ENCODE results near the gene TET2. TPM values are rescaled to one million over a fixed set of nuclear protein-coding genes. Genes with fewer than 3 reads are reported as not detected.

Gene TET2
- polyA plus RNA-seq, 1 experiment: 6.9 TPM

GRCh38 chr4:105305019-105305836, 158.6 kb downstream of the TET2 start:
- DNase-seq (ENCODE audit: low read depth): no peak
- POLR2A ChIA-PET: no interaction called here
- no peak for TF ChIP-seq CTCF (IDR thresholded peaks at IDR 0.05; ENCODE audit: insufficient read depth, low read depth, low read length)
- Histone ChIP-seq H3K4me3 (ENCODE audit: low read depth, low read length) (no peak overlapping the region), H3K36me3 (ENCODE audit: control insufficient read depth, insufficient read depth, low read length) (no peaks in the 10 kb centered on the region), H3K27me3 (ENCODE audit: control insufficient read depth, insufficient read depth, low read length) (no peaks in the 10 kb centered on the region)
- CTCF ChIA-PET: no interaction called here

GRCh38 chr4:105306158-105306781, 159.6 kb downstream of the TET2 start:
- ChIA-PET CTCF (no interaction called here), POLR2A (no interaction called here)
- H3K27me3 ChIP-seq (ENCODE audit: control insufficient read depth, insufficient read depth, low read length): no peaks in the 10 kb centered on the region
- H3K36me3 ChIP-seq (ENCODE audit: control insufficient read depth, insufficient read depth, low read length): no peaks in the 10 kb centered on the region
- no peak overlapping the region for H3K4me3 ChIP-seq (ENCODE audit: low read depth, low read length)
- no peak for TF ChIP-seq CTCF (IDR thresholded peaks at IDR 0.05; ENCODE audit: insufficient read depth, low read depth, low read length)
- DNase-seq (ENCODE audit: low read depth): no peak

GRCh38 chr4:105306820-105307219, 160.1 kb downstream of the TET2 start:
- H3K27me3 ChIP-seq (ENCODE audit: control insufficient read depth, insufficient read depth, low read length): no peaks in the 10 kb centered on the region
- POLR2A ChIA-PET: no interaction called here
- no peak overlapping the region for H3K4me3 ChIP-seq (ENCODE audit: low read depth, low read length)
- TF ChIP-seq CTCF (IDR thresholded peaks at IDR 0.05; ENCODE audit: insufficient read depth, low read depth, low read length): no peak
- DNase-seq (ENCODE audit: low read depth): no peak
- no peaks in the 10 kb centered on the region for H3K36me3 ChIP-seq (ENCODE audit: control insufficient read depth, insufficient read depth, low read length)
- CTCF ChIA-PET: no interaction called here

- CTCF ChIA-PET: no interaction called here
- TF ChIP-seq CTCF (IDR thresholded peaks at IDR 0.05; ENCODE audit: insufficient read depth, low read depth, low read length): no peak
- H3K27me3 ChIP-seq (ENCODE audit: control insufficient read depth, insufficient read depth, low read length): no peaks in the 10 kb centered on the region
- H3K4me3 ChIP-seq (ENCODE audit: low read depth, low read length): no peak overlapping the region
- no peaks in the 10 kb centered on the region for H3K36me3 ChIP-seq (ENCODE audit: control insufficient read depth, insufficient read depth, low read length)
- POLR2A ChIA-PET: no interaction called here
- DNase-seq (ENCODE audit: low read depth): no peak
Measured at GRCh38 chr4:105318486-105318885, 171.8 kb downstream of the TET2 start.

- H3K27me3 ChIP-seq (ENCODE audit: control insufficient read depth, insufficient read depth, low read length): no peaks in the 10 kb centered on the region
- CTCF ChIA-PET: no interaction called here
- no peak for DNase-seq (ENCODE audit: low read depth)
- H3K4me3 ChIP-seq (ENCODE audit: low read depth, low read length): no peak overlapping the region
- POLR2A ChIA-PET: no interaction called here
- H3K36me3 ChIP-seq (ENCODE audit: control insufficient read depth, insufficient read depth, low read length): no peaks in the 10 kb centered on the region
- TF ChIP-seq CTCF (IDR thresholded peaks at IDR 0.05; ENCODE audit: insufficient read depth, low read depth, low read length): no peak
Measured at GRCh38 chr4:105327222-105327621, 180.5 kb downstream of the TET2 start.
